Renal cortical epithelial cell (primary cell): ENCODE measurements around the gene STX5. TPM values are rescaled to one million over a fixed set of nuclear protein-coding genes. Genes with fewer than 3 reads are reported as not detected.
A peak's percentile ranks its signal among the peaks of the same experiment; 100 is the strongest.
"Not testable (repeated sequence)": the region's sequence is repeated elsewhere in the genome, so short reads cannot be mapped to it uniquely, and the experiment has no call there.

Experiments used
- DNase-seq: peaks from one replicate; pipeline ENCODE4 v3.0.0-alpha.2; 2011; ENCODE audit warnings: low read depth
- total RNA-seq: library from RNA; depleted of rRNA; stranded (reverse); fragments of >200 nt; gene quantifications from 2 replicates; pipeline ENCODE4 v1.2.3, GENCODE V29; 2014

STX5 gene
- total RNA-seq, 1 donor from 2014 or later: 38.8 TPM

- peak; percentile 40 for DNase-seq
Measured at GRCh38 chr11:62786318-62787004, 45.4 kb downstream of the STX5 start.

- no peak for DNase-seq
Measured at GRCh38 chr11:62782753-62783152, 49.1 kb downstream of the STX5 start.

- no peak for DNase-seq
Measured at GRCh38 chr11:62778441-62778840, 53.4 kb downstream of the STX5 start.

GRCh38 chr11:62777389-62777788 lies 54.5 kb downstream of the STX5 start:
- no peak for DNase-seq

GRCh38 chr11:62775646-62776045 lies 56.2 kb downstream of the STX5 start:
- no peak for DNase-seq

GRCh38 chr11:62774407-62774806 lies 57.4 kb downstream of the STX5 start:
- no peak for DNase-seq

GRCh38 chr11:62771144-62772021 lies 60.5 kb downstream of the STX5 start, which contains the start of gene TAF6L:
Gene TAF6L (plus strand): TSS chr11:62771396. CDS start chr11:62775784, 4,388 bp downstream.
- peak; percentile 94 for DNase-seq

- DNase-seq: no peak
Measured at GRCh38 chr11:62770778-62771143, 61.1 kb downstream of the STX5 start.

- DNase-seq: not testable (repeated sequence)
Measured at GRCh38 chr11:62760867-62761227, 71.0 kb downstream of the STX5 start.

- no peak for DNase-seq
Measured at GRCh38 chr11:62757846-62758788, 73.7 kb downstream of the STX5 start.

Other genes starting within 250 kb of the STX5 start
- gene TUT1, start 240.5 kb downstream of the STX5 start, total RNA-seq: 5.9 and 12.7 TPM in 2 replicates
- gene MTA2, start 230.2 kb downstream of the STX5 start, total RNA-seq: 121 and 212 TPM in 2 replicates
- 14.9 and 29.7 TPM in 2 replicates for gene EML3, start 219.3 kb downstream of the STX5 start, total RNA-seq
- gene ROM1, start 218.8 kb downstream of the STX5 start, total RNA-seq: 0.87 and 2.5 TPM in 2 replicates
- 37.2 and 39.6 TPM in 2 replicates for gene B3GAT3, start 210.1 kb downstream of the STX5 start, total RNA-seq
- 146 and 347 TPM in 2 replicates for gene GANAB, start 185.4 kb downstream of the STX5 start, total RNA-seq
- gene INTS5, start 178.7 kb downstream of the STX5 start, total RNA-seq: 28.1 and 33.8 TPM in 2 replicates
- gene C11orf98, start 166.8 kb downstream of the STX5 start, total RNA-seq: 20.8 and 33.9 TPM in 2 replicates
- 3.6 and 13.5 TPM in 2 replicates for gene CSKMT, start 166.7 kb downstream of the STX5 start, total RNA-seq
- 4.1 and 6.1 TPM in 2 replicates for gene UQCC3, start 160.4 kb downstream of the STX5 start, total RNA-seq
- gene LBHD1, start 159.8 kb downstream of the STX5 start, total RNA-seq: 3.9 and 5.0 TPM in 2 replicates
- gene UBXN1, start 153.0 kb downstream of the STX5 start, total RNA-seq: 97.6 and 105 TPM in 2 replicates
- 0.17 and 0.25 TPM in 2 replicates for gene LRRN4CL, start 142.5 kb downstream of the STX5 start, total RNA-seq
- gene BSCL2, start 124.6 kb downstream of the STX5 start, total RNA-seq: 47.8 and 50.4 TPM in 2 replicates
- not detected in 2 replicates for gene GNG3, start 124.4 kb downstream of the STX5 start, total RNA-seq
- gene HNRNPUL2, start 104.6 kb downstream of the STX5 start, total RNA-seq: 4.3 and 18.4 TPM in 2 replicates
- gene TTC9C, start 103.6 kb downstream of the STX5 start, total RNA-seq: 25.0 and 25.1 TPM in 2 replicates
- 8.7 and 11.8 TPM in 2 replicates for gene ZBTB3, start 77.9 kb downstream of the STX5 start, total RNA-seq
- 46.0 and 78.3 TPM in 2 replicates for gene POLR2G, start 70.5 kb downstream of the STX5 start, total RNA-seq
- 15.1 and 20.7 TPM in 2 replicates for gene TAF6L, start 60.7 kb downstream of the STX5 start, total RNA-seq
- 26.6 and 46.4 TPM in 2 replicates for gene TMEM179B, start 44.6 kb downstream of the STX5 start, total RNA-seq
- 15.1 and 29.3 TPM in 2 replicates for gene TMEM223, start 40.0 kb downstream of the STX5 start, total RNA-seq
- gene NXF1, start 26.6 kb downstream of the STX5 start, total RNA-seq: 7.6 and 50.3 TPM in 2 replicates
- not detected in 2 replicates for gene TEX54, start 790 bp upstream of the STX5 start, total RNA-seq
- gene WDR74, start 7.5 kb upstream of the STX5 start, total RNA-seq: 42.8 and 59.9 TPM in 2 replicates
- gene SLC3A2, start 48.8 kb upstream of the STX5 start, total RNA-seq: 95.0 and 163 TPM in 2 replicates
- not detected in 2 replicates for gene CHRM1, start 89.3 kb upstream of the STX5 start, total RNA-seq
- gene SLC22A6, start 152.9 kb upstream of the STX5 start, total RNA-seq: not detected in 2 replicates
- gene SLC22A8, start 183.8 kb upstream of the STX5 start, total RNA-seq: not detected in 2 replicates